SIG-M5 treated with dmso at 0.1 percent for 504 hours (cell line): ENCODE results near the gene RHOA.
"Not testable (repeated sequence)": the region's sequence is repeated elsewhere in the genome, so short reads cannot be mapped to it uniquely, and the experiment has no call there.

Source experiments
- DNase-seq: peaks from one replicate; lab custom pipeline; 2025; ENCODE audit not compliant: unreplicated experiment; lab: John Stamatoyannopoulos, UW

Gene RHOA

DNA sequence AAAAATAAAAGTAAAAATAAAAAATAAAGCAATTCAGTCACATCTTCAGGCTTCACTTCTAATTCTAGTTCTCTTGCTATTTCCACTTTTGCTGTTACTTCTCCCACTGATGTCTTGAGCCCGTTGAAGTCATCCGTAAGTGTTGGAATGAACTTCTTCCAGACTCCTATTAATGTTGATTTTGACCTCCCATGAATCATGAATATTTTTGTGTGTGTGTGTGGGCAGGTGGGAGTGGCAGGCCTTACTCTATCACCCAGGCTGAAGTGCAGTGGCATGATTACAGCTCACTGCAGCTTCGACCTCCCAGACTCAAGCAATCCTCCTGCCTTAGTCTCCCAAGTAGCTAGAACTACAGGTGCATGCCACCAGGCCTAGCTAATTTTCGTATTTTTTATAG lies 82.6 kb downstream of the RHOA start:
- no peak for DNase-seq

DNA sequence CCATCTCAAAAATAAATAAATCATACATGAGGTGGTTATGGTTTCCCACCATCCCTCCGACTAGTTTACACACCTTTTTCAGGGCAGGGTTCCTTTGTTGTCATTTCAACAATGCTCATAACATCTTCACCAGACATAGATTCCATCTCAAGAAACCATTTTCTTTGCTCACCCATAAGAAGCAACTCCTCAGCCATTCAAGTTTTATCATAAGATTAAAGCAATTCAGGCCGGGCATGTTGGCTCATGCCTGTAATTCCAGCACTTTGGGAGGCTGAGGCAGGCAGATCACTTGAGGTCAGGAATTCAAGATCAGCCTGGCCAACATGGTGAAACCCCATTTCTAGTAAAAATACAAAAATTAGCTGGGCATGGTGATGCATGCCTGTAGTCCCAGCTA lies 83.4 kb downstream of the RHOA start:
- DNase-seq = not testable (repeated sequence)

DNA sequence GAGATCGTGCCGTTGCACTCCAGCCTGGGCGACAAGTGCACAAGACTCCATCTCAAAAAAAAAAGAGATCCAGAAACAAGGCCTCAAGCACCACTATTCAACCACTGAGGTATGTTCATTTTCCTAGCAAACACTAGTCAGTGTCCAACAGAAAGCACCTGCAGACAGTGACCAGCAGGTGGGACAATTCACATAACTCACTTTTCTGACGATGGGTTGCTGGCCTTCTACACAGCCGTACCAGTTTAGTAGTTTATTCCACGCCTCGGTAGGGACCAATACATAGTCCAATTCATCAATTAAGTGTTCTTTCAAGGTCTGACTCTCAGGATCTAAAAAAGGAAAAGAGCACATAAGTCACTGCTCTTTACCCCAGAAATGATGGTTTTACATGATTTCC lies 84.3 kb downstream of the RHOA start:
- DNase-seq = no peak

DNA sequence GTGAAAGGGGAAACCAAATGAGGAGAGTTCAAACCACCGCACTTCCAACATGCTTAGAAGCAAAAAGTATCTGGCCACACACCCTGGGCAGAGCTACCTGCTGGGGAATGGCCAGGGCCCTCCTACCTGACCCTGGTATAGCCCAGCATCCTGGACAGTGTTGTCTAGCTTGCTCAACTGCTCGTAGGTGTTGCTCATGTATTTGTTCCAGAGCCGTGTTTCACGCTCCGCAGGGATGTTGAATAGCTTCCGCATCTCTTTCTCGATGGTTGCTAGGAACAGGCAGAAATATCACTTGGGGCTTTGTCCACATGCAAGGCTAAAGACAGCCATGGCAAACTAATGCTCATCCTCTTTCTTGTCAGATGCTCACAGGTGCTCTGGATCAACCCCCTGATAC lies 87.0 kb downstream of the RHOA start:
- DNase-seq = no peak

DNA sequence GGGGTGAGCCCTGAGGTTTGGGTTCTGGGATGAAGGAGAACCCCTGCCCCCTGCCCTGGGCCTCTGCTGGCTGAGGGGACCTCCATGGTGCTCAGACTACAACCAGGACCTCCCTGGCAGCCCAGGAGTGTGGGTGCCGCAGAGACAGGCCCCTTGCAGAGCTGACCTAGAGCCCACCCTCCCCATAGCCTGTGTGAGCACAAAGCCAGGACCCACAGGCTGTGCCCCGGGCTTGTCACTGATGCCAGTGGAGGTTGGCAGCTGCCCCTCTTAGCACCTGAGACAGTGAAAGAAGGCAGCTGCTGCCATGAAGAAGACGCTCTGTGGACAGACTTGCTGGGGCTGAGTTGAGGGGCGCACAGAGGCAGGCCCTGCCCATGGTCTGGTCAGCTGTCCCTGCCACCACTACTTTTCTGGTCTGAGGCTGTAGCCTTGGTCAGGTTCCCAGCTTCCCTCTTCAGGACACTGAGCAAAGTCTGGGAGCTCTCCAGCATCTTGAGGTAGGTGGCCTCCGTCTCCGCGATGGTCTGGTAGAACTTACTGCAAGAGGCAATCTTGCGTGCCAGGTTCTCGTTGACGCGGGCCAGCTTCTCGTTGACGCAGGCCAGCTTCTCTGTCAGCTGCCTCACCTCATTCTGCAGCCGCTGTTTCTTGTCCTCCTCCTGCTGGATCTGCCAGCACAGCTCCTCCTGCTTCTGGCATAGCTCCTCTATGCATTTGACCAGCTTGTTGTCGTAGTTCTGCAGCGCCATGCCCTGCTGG lies 94.9 kb downstream of the RHOA start:
- no peak for DNase-seq

DNA sequence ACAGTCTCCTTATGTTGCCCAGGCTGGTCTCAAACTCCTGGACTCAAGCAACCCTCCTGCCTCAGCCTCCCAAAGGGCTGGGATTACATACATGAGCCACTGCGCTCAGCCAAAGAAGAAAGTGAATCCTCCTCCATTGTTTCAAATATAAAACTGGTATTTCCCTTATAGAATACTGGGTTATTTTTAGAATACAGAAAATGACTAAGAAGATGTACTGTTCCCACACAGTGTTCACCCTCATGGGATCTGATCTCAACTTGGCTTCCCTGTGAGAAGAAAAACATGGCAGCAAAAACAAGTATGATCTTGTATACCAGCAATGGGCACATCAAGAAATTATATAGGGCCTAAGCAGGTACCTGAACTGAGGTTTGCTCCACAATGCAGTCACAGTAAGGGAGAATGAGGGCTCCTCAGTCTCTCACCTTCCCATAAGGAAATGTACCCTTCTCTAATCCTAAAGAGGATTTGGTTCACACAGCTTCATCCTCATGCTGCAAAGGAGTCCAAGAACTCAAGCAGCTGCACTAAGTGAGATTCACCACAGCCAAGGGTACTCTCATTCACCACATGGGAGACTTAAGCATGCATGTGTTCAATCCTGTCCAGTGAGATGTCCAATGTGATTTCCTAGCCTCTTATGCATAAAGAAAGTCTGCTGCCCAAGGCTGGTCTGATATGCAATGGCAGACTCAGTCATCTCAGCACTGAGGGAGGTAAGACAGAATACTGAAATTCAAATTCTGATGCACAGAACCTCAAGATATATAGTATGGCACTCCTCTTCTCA lies 97.7 kb downstream of the RHOA start:
- DNase-seq = no peak

DNA sequence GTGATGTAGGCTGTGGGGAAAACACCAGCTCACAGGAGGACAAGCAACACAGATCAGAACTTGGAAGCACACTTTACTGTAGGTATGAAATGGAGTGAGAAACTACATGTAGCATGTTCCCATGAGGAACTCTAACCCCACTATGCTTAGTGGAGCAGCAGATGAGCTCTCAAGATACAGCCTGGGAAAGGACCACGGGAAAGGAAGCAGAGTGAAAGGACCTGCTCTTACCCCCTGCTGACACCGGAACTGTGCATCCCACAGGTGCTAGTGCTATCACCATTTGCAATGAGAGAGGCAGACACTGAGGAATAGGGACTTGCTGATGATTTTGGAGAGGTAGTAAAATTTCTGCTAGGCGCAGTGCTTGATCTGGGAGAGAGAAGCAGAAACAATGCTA lies 100.5 kb downstream of the RHOA start:
- no peak for DNase-seq

DNA sequence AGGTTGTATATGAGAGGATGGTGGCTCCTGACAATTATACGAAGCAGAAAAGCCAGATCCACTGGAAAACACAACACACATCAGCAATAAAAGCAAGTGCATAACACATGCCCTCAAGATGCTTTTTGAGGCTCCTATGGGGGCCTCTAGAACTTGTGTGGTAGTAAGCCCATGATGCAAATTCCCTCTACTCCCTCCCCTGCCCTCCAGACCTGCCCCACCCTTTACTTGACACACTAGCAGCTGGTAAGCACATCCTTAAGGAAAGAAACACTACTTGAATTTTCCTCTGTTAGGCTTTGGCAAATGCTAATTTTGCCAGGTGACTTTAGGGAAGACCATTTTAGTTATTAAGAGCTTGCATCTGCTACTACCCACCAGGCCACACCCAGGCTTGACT lies 101.1 kb downstream of the RHOA start:
- DNase-seq = no peak
